ENCODE data around the gene RANGAP1. TPM values are rescaled to one million over a fixed set of nuclear protein-coding genes. Genes with fewer than 3 reads are reported as not detected.

Gene RANGAP1
- total RNA-seq, 2 experiments from 2014 or later = 176 to 177 TPM

- H3K36me3 Mint-ChIP-seq = peaks cover 2% of the 10 kb centered on the region
Observed at GRCh38 chr22:41238570-41239442, 47.2 kb downstream of the RANGAP1 start.

GRCh38 chr22:41237707-41238569, 48.0 kb downstream of the RANGAP1 start:
- Mint-ChIP-seq H3K9me3 (no peaks in the 10 kb centered on the region), H3K36me3 (no peaks in the 10 kb centered on the region), H3K4me3 (peak overlapping the region; percentile 53), H3K27me3 (no peaks in the 10 kb centered on the region), H3K4me1 (peaks cover 2% of the 10 kb centered on the region), H3K27ac (no peak overlapping the region)
- peak; percentile 86 for DNase-seq

More at GRCh38 chr22:41238570-41239442, 47.2 kb downstream of the RANGAP1 start:
- peak overlapping the region; percentile 9 for H3K4me3 Mint-ChIP-seq
- no peaks in the 10 kb centered on the region for H3K9me3 Mint-ChIP-seq
- no peak for DNase-seq
- H3K27me3 Mint-ChIP-seq = no peaks in the 10 kb centered on the region
- H3K27ac Mint-ChIP-seq = no peak overlapping the region
- peaks cover 2% of the 10 kb centered on the region for H3K4me1 Mint-ChIP-seq

- Mint-ChIP-seq H3K9me3 (no peaks in the 10 kb centered on the region), H3K36me3 (no peaks in the 10 kb centered on the region), H3K27ac (no peak overlapping the region), H3K27me3 (no peaks in the 10 kb centered on the region), H3K4me3 (peak overlapping the region; percentile 53), H3K4me1 (peaks cover 2% of the 10 kb centered on the region)
- no peak for DNase-seq
Observed at GRCh38 chr22:41237036-41237706, 48.8 kb downstream of the RANGAP1 start.

GRCh38 chr22:41234815-41235695, 50.9 kb downstream of the RANGAP1 start:
- H3K9me3 Mint-ChIP-seq = no peaks in the 10 kb centered on the region
- DNase-seq = no peak
- H3K4me3 Mint-ChIP-seq = no peak overlapping the region
- peaks cover 2% of the 10 kb centered on the region for H3K4me1 Mint-ChIP-seq
- no peaks in the 10 kb centered on the region for H3K36me3 Mint-ChIP-seq
- H3K27ac Mint-ChIP-seq = no peak overlapping the region
- H3K27me3 Mint-ChIP-seq = no peaks in the 10 kb centered on the region

GRCh38 chr22:41231369-41231768, 54.6 kb downstream of the RANGAP1 start:
- Mint-ChIP-seq H3K27ac (no peak overlapping the region), H3K27me3 (no peaks in the 10 kb centered on the region), H3K4me1 (no peaks in the 10 kb centered on the region), H3K9me3 (no peaks in the 10 kb centered on the region), H3K4me3 (no peak overlapping the region), H3K36me3 (peaks cover 4% of the 10 kb centered on the region)
- no peak for DNase-seq

- Mint-ChIP-seq H3K4me3 (no peak overlapping the region), H3K27me3 (no peaks in the 10 kb centered on the region), H3K9me3 (no peaks in the 10 kb centered on the region), H3K27ac (no peak overlapping the region), H3K36me3 (peaks cover 6% of the 10 kb centered on the region), H3K4me1 (no peaks in the 10 kb centered on the region)
- DNase-seq = no peak
Observed at GRCh38 chr22:41230401-41230785, 55.6 kb downstream of the RANGAP1 start.

GRCh38 chr22:41229730-41230400, 56.1 kb downstream of the RANGAP1 start:
- Mint-ChIP-seq H3K36me3 (peaks cover 7% of the 10 kb centered on the region), H3K27me3 (no peaks in the 10 kb centered on the region), H3K4me3 (no peak overlapping the region), H3K27ac (no peak overlapping the region), H3K9me3 (no peaks in the 10 kb centered on the region), H3K4me1 (no peaks in the 10 kb centered on the region)
- DNase-seq = no peak

- no peak overlapping the region for H3K27ac Mint-ChIP-seq
- H3K27me3 Mint-ChIP-seq = no peaks in the 10 kb centered on the region
- H3K36me3 Mint-ChIP-seq = peaks cover 11% of the 10 kb centered on the region
- DNase-seq = no peak
- no peaks in the 10 kb centered on the region for H3K4me1 Mint-ChIP-seq
- H3K9me3 Mint-ChIP-seq = no peaks in the 10 kb centered on the region
- H3K4me3 Mint-ChIP-seq = no peak overlapping the region
Observed at GRCh38 chr22:41229215-41229614, 56.8 kb downstream of the RANGAP1 start.

- no peak for DNase-seq
- Mint-ChIP-seq H3K4me1 (no peaks in the 10 kb centered on the region), H3K4me3 (no peak overlapping the region), H3K27ac (peak overlapping the region; percentile 59), H3K9me3 (no peaks in the 10 kb centered on the region), H3K27me3 (no peaks in the 10 kb centered on the region), H3K36me3 (peaks cover 15% of the 10 kb centered on the region)
Observed at GRCh38 chr22:41226723-41227655, 59.0 kb downstream of the RANGAP1 start.

- H3K4me1 Mint-ChIP-seq = peaks cover 1% of the 10 kb centered on the region
- no peaks in the 10 kb centered on the region for H3K9me3 Mint-ChIP-seq
Observed at GRCh38 chr22:41223535-41223934, 62.5 kb downstream of the RANGAP1 start.

GRCh38 chr22:41222846-41223507, 63.0 kb downstream of the RANGAP1 start:
- no peak overlapping the region for H3K4me3 Mint-ChIP-seq
- no peaks in the 10 kb centered on the region for H3K27me3 Mint-ChIP-seq
- no peak for DNase-seq
- H3K9me3 Mint-ChIP-seq = no peaks in the 10 kb centered on the region
- H3K36me3 Mint-ChIP-seq = peaks cover 18% of the 10 kb centered on the region
- H3K4me1 Mint-ChIP-seq = peaks cover 2% of the 10 kb centered on the region
- peak overlapping the region; percentile 8 for H3K27ac Mint-ChIP-seq

More at GRCh38 chr22:41223535-41223934, 62.5 kb downstream of the RANGAP1 start:
- Mint-ChIP-seq H3K4me3 (no peak overlapping the region), H3K27ac (no peak overlapping the region), H3K27me3 (no peaks in the 10 kb centered on the region), H3K36me3 (peaks cover 17% of the 10 kb centered on the region)
- no peak for DNase-seq

- peaks cover 25% of the 10 kb centered on the region for H3K36me3 Mint-ChIP-seq
- no peaks in the 10 kb centered on the region for H3K27me3 Mint-ChIP-seq
- H3K4me1 Mint-ChIP-seq = peaks cover 25% of the 10 kb centered on the region
- no peaks in the 10 kb centered on the region for H3K9me3 Mint-ChIP-seq
- peak overlapping the region; percentile 54 for H3K4me3 Mint-ChIP-seq
- peak; percentile 45 for DNase-seq
- H3K27ac Mint-ChIP-seq = peak overlapping the region; percentile 86
Observed at GRCh38 chr22:41217553-41218157, 68.3 kb downstream of the RANGAP1 start.

All from activated naive CD8-positive, alpha-beta T cell treated with anti-CD3 and anti-CD28 coated beads for 36 hours (primary cell).